SKM-1 (cell line): Measurements from ENCODE around the gene SMPDL3A.
"Not testable (repeated sequence)": the region's sequence is repeated elsewhere in the genome, so short reads cannot be mapped to it uniquely, and the experiment has no call there.

ENCODE experiments used
- DNase-seq: peaks from one replicate; lab custom pipeline; 2025; ENCODE audit not compliant: unreplicated experiment; lab: John Stamatoyannopoulos, UW

Gene SMPDL3A

GRCh38 chr6:122789182-122790027, at the start of gene SMPDL3A:
SMPDL3A (plus strand) TSS chr6:122789258; CDS start chr6:122789347, 89 bp downstream.
- peak; percentile 47 for DNase-seq

- no peak for DNase-seq
Observed at GRCh38 chr6:122740091-122740490, 49.0 kb upstream of the SMPDL3A start.

DNA sequence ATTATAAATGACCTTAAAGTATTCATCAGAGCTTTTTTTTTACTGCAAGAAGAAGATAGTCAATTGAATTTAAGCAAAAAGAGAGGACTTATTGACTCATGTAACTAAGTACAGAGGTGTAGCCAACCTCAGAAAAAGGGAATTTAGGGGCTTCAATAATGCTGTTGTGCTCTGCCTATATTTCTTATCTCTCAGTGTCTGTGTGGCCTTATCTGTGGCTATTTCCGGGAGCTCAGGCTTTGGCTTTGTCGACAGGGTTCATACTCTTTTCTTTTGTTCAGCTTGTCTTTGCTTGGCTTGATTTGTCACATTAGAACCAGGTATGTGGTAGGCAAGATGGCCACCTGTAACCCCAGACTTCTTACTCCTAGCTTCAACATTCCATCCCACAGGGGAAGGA, 48.1 kb upstream of the SMPDL3A start:
- no peak for DNase-seq

GRCh38 chr6:122744247-122744646, 44.8 kb upstream of the SMPDL3A start:
- not testable (repeated sequence) for DNase-seq

- DNase-seq: not testable (repeated sequence)
Observed at GRCh38 chr6:122744856-122745255, 44.2 kb upstream of the SMPDL3A start.

GRCh38 chr6:122746688-122747087, 42.4 kb upstream of the SMPDL3A start:
- no peak for DNase-seq

- no peak for DNase-seq
Observed at GRCh38 chr6:122747573-122747972, 41.5 kb upstream of the SMPDL3A start.

DNA sequence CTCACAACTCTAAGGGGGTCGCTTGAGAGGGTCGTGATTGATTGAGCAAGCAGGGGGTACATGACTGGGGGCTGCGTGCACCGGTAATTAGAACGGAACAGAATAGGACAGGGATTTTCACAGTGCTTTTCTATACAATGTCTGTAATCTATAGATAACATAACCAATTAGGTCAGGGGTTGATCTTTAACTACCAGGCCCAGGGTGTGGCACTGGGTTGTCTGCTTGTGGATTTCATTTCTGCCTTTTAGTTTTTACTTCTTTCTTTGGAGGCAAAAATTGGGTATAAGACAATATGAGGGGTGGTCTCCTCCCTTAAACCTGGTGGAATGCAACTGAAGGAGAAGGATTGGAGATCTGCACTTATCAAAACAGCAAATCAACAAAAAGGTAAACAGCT, 40.1 kb upstream of the SMPDL3A start:
- DNase-seq: not testable (repeated sequence)

DNA sequence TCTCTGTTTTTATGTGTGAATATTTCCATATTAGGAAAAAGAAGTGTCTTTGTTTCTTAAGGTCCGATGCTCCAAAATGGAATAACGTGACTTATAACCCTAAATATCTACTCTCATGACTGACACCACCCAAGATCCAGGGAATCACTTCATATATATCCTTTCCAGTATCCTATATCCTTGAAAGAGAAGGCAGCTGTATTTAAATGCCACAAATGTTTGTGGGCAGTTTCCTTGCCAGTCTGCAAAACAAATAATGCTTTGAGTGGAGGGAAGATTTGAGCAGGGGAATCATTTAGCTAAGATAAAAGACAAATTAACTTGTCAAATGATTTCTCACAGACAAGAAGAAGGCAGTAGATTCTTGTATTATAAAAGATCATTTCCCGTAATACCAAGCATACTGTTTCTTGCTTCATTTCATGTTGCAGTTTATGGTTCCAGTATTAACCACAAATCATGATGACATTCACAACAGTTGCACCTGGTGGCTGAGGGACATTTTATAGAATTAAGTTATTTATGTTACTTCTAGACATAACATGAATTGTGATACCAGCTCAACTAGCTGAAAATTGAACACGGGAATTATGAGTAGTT, 39.5 kb upstream of the SMPDL3A start:
- DNase-seq: no peak

- no peak for DNase-seq
Observed at GRCh38 chr6:122751326-122751725, 37.7 kb upstream of the SMPDL3A start.

DNA sequence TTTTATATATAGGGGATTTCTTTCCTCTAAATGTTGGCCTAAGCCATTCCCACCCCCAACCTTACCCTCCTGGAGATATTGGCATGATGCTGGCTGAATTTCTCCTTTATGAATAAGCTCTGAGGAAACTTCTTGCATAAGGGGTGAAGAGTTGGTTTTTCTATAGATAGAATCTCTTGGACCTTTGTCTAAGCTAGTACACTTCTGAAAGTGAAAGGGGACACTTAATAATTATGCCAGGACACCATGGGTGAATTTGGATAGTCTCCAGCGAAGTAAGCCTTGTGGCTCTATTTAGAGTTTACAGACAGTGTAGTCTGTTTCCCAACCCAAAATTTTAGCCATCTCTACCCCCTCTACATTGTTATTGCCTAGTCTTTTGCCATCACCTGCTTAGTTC, 36.6 kb upstream of the SMPDL3A start:
- DNase-seq: no peak

GRCh38 chr6:122753000-122753687, 35.9 kb upstream of the SMPDL3A start:
- DNase-seq: no peak

DNA sequence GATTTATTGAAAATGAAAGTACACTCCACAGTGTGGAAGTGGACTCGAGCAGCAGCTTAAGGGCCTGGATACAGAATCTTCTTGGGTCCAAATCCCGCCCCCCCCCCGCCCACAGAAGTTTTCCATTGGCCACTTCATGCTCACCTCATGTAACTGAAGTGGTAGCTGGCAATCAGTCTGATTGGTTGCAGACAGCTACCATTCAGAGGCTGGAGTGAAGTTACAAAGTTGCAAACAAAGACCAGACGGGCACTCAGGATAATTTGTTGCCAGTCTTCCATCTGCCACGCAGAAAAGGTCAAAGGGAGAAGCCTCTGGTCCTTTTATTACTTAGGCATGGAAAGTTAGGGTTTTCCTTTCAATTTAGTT, 35.4 kb upstream of the SMPDL3A start:
- no peak for DNase-seq

GRCh38 chr6:122754191-122754731, 34.8 kb upstream of the SMPDL3A start:
- no peak for DNase-seq

GRCh38 chr6:122755901-122756300, 33.2 kb upstream of the SMPDL3A start:
- no peak for DNase-seq

DNA sequence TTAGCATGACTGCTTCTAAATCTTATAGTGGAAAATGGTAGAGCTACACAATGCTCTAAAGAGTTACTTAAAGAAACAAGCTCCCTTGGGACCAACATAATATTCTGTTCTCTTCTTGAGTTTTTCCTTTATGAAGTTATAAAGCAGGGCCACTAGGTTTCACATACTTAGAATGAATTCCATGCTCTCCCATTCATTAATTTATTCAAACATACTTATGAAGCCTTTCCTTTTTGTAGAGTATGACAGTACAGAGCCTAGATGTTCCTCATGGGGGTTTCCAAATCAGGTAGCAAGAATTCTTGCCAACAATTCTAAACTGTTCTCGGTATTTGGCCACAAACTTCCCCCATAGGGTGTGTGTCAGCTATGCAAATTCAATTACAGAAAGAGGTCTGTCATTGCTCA, 30.1 kb upstream of the SMPDL3A start:
- DNase-seq: no peak

DNA sequence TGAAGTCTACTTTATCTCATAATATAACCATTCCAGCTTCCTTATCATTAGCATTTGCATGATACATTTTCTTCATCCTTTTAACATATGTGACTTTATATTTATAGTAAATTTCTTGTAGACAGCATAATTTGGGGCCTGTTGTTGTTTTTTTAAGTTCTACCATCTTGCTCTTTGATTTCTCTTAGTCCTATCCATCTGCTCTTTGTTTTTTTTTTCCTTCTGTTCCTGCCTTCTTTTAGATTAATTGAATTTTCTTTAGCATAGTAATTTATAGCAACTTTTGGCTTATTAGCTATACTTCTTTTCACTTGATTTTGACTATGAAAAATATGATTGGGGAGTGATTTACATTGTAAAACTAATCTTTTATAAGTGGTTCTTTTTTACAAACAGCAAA, 28.7 kb upstream of the SMPDL3A start:
- no peak for DNase-seq

- DNase-seq: no peak
Observed at GRCh38 chr6:122766256-122766655, 22.8 kb upstream of the SMPDL3A start.

- peak; percentile 96 for DNase-seq
Observed at GRCh38 chr6:122770835-122771601, 18.0 kb upstream of the SMPDL3A start.

GRCh38 chr6:122772724-122773415, 16.2 kb upstream of the SMPDL3A start:
- no peak for DNase-seq
